H9 (cell line): ENCODE data around the gene TMEM204. TPM values are rescaled to one million over a fixed set of nuclear protein-coding genes. Genes with fewer than 3 reads are reported as not detected.

Source experiments
- DNase-seq: peaks from one replicate; pipeline ENCODE4 v3.0.0-alpha.2; 2017
- H2AFZ ChIP-seq: one replicate; pipeline ENCODE4 v1.6.1; 2013; ENCODE audit warnings: mild to moderate bottlenecking, low read length, control low read depth, moderate library complexity
- H2AK5ac ChIP-seq: 2 replicates; pipeline ENCODE4 v1.6.1; 2013; ENCODE audit warnings: low read length, control low read depth, mixed read lengths; ENCODE audit not compliant: insufficient read length
- H2BK120ac ChIP-seq: one replicate; pipeline ENCODE4 v1.6.1; 2013; ENCODE audit warnings: low read depth, mild to moderate bottlenecking, low read length, control low read depth, inconsistent platforms; ENCODE audit not compliant: poor library complexity, severe bottlenecking
- H2BK12ac ChIP-seq: 2 replicates; pipeline ENCODE4 v1.6.1; 2013; ENCODE audit warnings: low read length, control low read depth, mixed read lengths, low read depth; ENCODE audit not compliant: insufficient read length
- H2BK15ac ChIP-seq: 2 replicates; pipeline ENCODE4 v1.6.1; 2013; ENCODE audit warnings: low read depth, low read length, control low read depth
- H2BK20ac ChIP-seq: one replicate; pipeline ENCODE4 v1.6.1; 2013; ENCODE audit warnings: low read depth, mild to moderate bottlenecking, low read length, control low read depth, inconsistent platforms; ENCODE audit not compliant: poor library complexity, severe bottlenecking
- H2BK5ac ChIP-seq: 2 replicates; pipeline ENCODE4 v1.6.1; 2013; ENCODE audit warnings: low read length, control low read depth, mixed read lengths; ENCODE audit not compliant: insufficient read length
- H3K14ac ChIP-seq: 2 replicates; pipeline ENCODE4 v1.6.1; 2013; ENCODE audit warnings: low read length, control low read depth; ENCODE audit not compliant: insufficient read depth
- H3K18ac ChIP-seq: 2 replicates; pipeline ENCODE4 v1.6.1; 2013; ENCODE audit warnings: low read depth, mild to moderate bottlenecking, mixed read lengths, low read length, control low read depth; ENCODE audit not compliant: insufficient read length
- H3K23ac ChIP-seq: 2 replicates; pipeline ENCODE4 v1.6.1; 2013; ENCODE audit warnings: low read length, control low read depth, mixed read lengths, low read depth; ENCODE audit not compliant: insufficient read length
- H3K23me2 ChIP-seq: 2 replicates; pipeline ENCODE4 v1.6.1; 2013; ENCODE audit warnings: low read depth, mild to moderate bottlenecking, mixed read lengths, low read length, control low read depth; ENCODE audit not compliant: insufficient read length, poor library complexity, severe bottlenecking
- H3K27ac ChIP-seq: 2 replicates; pipeline ENCODE4 v1.5.1; 2013; ENCODE audit warnings: low read length, control low read depth, mixed read lengths, low read depth; ENCODE audit not compliant: insufficient read length
- H3K27me3 ChIP-seq: 2 replicates; pipeline ENCODE4 v1.6.1; 2013; ENCODE audit warnings: low read length, control low read depth, inconsistent platforms; ENCODE audit not compliant: insufficient read depth
- H3K4ac ChIP-seq: 2 replicates; pipeline ENCODE4 v1.6.1; 2013; ENCODE audit warnings: low read depth, mild to moderate bottlenecking, control low read depth, inconsistent platforms, low read length, moderate library complexity
- H3K4me1 ChIP-seq: 2 replicates; pipeline ENCODE4 v1.6.1; 2013; ENCODE audit warnings: low read length, control low read depth, inconsistent platforms; ENCODE audit not compliant: insufficient read depth
- H3K4me2 ChIP-seq: 2 replicates; pipeline ENCODE4 v1.6.1; 2013; ENCODE audit warnings: low read length, control low read depth, mixed read lengths; ENCODE audit not compliant: insufficient read length, insufficient read depth
- H3K56ac ChIP-seq: 2 replicates; pipeline ENCODE4 v1.6.1; 2013; ENCODE audit warnings: low read depth, mild to moderate bottlenecking, mixed read lengths, low read length, control low read depth; ENCODE audit not compliant: insufficient read length
- H3K79me1 ChIP-seq: 2 replicates; pipeline ENCODE4 v1.6.1; 2013; ENCODE audit warnings: low read depth, mild to moderate bottlenecking, moderate library complexity, low read length, control low read depth, inconsistent platforms; ENCODE audit not compliant: insufficient read depth, poor library complexity, severe bottlenecking
- H3K79me2 ChIP-seq: 2 replicates; pipeline ENCODE4 v1.6.1; 2013; ENCODE audit warnings: low read length, control low read depth, inconsistent platforms; ENCODE audit not compliant: insufficient read depth
- H3K9ac ChIP-seq: 2 replicates; pipeline ENCODE4 v1.6.1; 2013; ENCODE audit warnings: low read length, control low read depth, mixed read lengths; ENCODE audit not compliant: insufficient read length; ENCODE audit errors: extremely low read depth
- H3K9me3 ChIP-seq: one replicate; pipeline ENCODE4 v1.6.1; 2013; ENCODE audit warnings: low read depth, low read length, inconsistent platforms; ENCODE audit not compliant: control insufficient read depth
- H3T11ph ChIP-seq: one replicate; pipeline ENCODE4 v1.6.1; 2013; ENCODE audit warnings: mild to moderate bottlenecking, low read length, control low read depth, inconsistent platforms
- H4K20me1 ChIP-seq: one replicate; pipeline ENCODE4 v1.6.1; 2013; ENCODE audit not compliant: control insufficient read depth, insufficient read length, insufficient read depth
- H4K5ac ChIP-seq: 2 replicates; pipeline ENCODE4 v1.6.1; 2013; ENCODE audit warnings: low read depth, mild to moderate bottlenecking, mixed read lengths, low read length, control low read depth; ENCODE audit not compliant: insufficient read length
- H4K8ac ChIP-seq: replicated peaks from 2 replicates; pipeline ENCODE4 v1.6.1; 2013; ENCODE audit warnings: low read length, control low read depth, mixed read lengths, low read depth; ENCODE audit not compliant: insufficient read length
- H4K91ac ChIP-seq: 2 replicates; pipeline ENCODE4 v1.6.1; 2013; ENCODE audit warnings: low read depth, mild to moderate bottlenecking, moderate library complexity, mixed read lengths, low read length, control low read depth; ENCODE audit not compliant: insufficient read length
- H3K27ac Mint-ChIP-seq, 3 experiments: 2 replicates in 2 of 3; 3 replicates in 1 of 3; pipeline ENCODE4 v1.8.0; 2020 to 2021; ENCODE audit warnings: mixed read lengths in 3 of 3, mild to moderate bottlenecking in 1 of 3, moderate library complexity in 1 of 3
- H3K27me3 Mint-ChIP-seq: 2 replicates; pipeline ENCODE4 v1.8.0; 2021; ENCODE audit warnings: low read depth, mild to moderate bottlenecking, moderate library complexity, mixed read lengths
- H3K36me3 Mint-ChIP-seq, 3 experiments: 2 replicates in 2 of 3; 3 replicates in 1 of 3; pipeline ENCODE4 v1.8.0; 2020 to 2021; ENCODE audit warnings: low read depth in 3 of 3, mixed read lengths in 3 of 3; ENCODE audit not compliant: insufficient read depth in 1 of 3
- H3K4me1 Mint-ChIP-seq, 2 experiments: 2 replicates each; pipeline ENCODE4 v1.8.0; 2020; ENCODE audit warnings: mixed read lengths in 2 of 2
- H3K4me3 Mint-ChIP-seq, 2 experiments: 2 replicates in 1 of 2; 3 replicates in 1 of 2; pipeline ENCODE4 v1.8.0; 2020 to 2021; ENCODE audit warnings: mild to moderate bottlenecking in 2 of 2, mixed read lengths in 2 of 2, moderate library complexity in 1 of 2
- H3K9me3 Mint-ChIP-seq, 2 experiments: 2 replicates in 1 of 2; 3 replicates in 1 of 2; pipeline ENCODE4 v1.8.0; 2020; ENCODE audit warnings: mild to moderate bottlenecking in 2 of 2, mixed read lengths in 2 of 2, moderate library complexity in 1 of 2
- CTCF ChIP-seq: fragments of 200-600 bp; sonication (generic); conservative IDR thresholded peaks from 3 replicates; pipeline ENCODE4 v1.8.0; 2021; ENCODE audit warnings: antibody characterized with exemption, mild to moderate bottlenecking
- WGBS: extraction: QIAGEN DNeasy Blood & Tissue Kit; methylation state at CpG from one replicate; pipeline ENCODE4 v1.1.7; 2013; ENCODE audit warnings: missing lambda C conversion rate, low lambda C conversion rate, mixed read lengths; ENCODE audit not compliant: insufficient read length; ENCODE audit errors: extremely low coverage; 5-methylcytosine and 5-hydroxymethylcytosine counted together
- total RNA-seq: library from RNA; stranded (reverse); gene quantifications from 2 replicates; pipeline ENCODE4 v1.2.1, GENCODE V29; 2021

TMEM204 gene
- total RNA-seq, 1 experiment from 2014 or later, result not detected

GRCh38 chr16:1493746-1494094, 39.7 kb upstream of the TMEM204 start:
- H3K4me2 ChIP-seq, result peak overlapping the region; percentile 63
- H3T11ph ChIP-seq, result no peak overlapping the region
- no peak overlapping the region for H2AFZ ChIP-seq
- no peak overlapping the region for H3K18ac ChIP-seq
- no CpG with 5 or more reads among the region's 30 CpGs for WGBS
- no peak overlapping the region for H3K4ac ChIP-seq
- DNase-seq, result no peak
- no peaks in the 10 kb centered on the region; the same call in 1 of the 2 replicates for H3K79me2 ChIP-seq
- peak overlapping the region; percentile 16 for H3K14ac ChIP-seq
- H3K4me3 Mint-ChIP-seq, result peak overlapping the region; percentile 87 to 94
- no peaks in the 10 kb centered on the region for H3K9me3 ChIP-seq
- no peak overlapping the region for H2AK5ac ChIP-seq
- no peak overlapping the region for H2BK120ac ChIP-seq
- H3K27me3 Mint-ChIP-seq, result no peaks in the 10 kb centered on the region; the same call in none of the 2 replicates
- no peak overlapping the region for H3K23ac ChIP-seq
- no peak overlapping the region for H2BK12ac ChIP-seq
- H4K91ac ChIP-seq, result no peak overlapping the region
- no peak overlapping the region for H3K56ac ChIP-seq
- H3K36me3 Mint-ChIP-seq, result peaks cover 7 to 35% (median 34%) of the 10 kb centered on the region in 3 experiments; a peak in 6 of 7 replicates
- H3K79me1 ChIP-seq, result no peaks in the 10 kb centered on the region
- peaks cover 4 to 12% of the 10 kb centered on the region in 2 experiments for H3K4me1 Mint-ChIP-seq
- H3K27me3 ChIP-seq, result no peaks in the 10 kb centered on the region
- H2BK5ac ChIP-seq, result no peak overlapping the region
- H3K23me2 ChIP-seq, result peaks cover 3% of the 10 kb centered on the region
- TF ChIP-seq CTCF, result no peak
- no peak overlapping the region for H2BK15ac ChIP-seq
- H3K27ac ChIP-seq, result no peak overlapping the region
- no peak overlapping the region for H4K8ac ChIP-seq
- no peak overlapping the region for H4K5ac ChIP-seq
- H3K9ac ChIP-seq, result peak overlapping the region; percentile 74
- no peaks in the 10 kb centered on the region; the same call in 1 of the 2 replicates for H3K4me1 ChIP-seq
- no peak overlapping the region for H2BK20ac ChIP-seq
- H3K9me3 Mint-ChIP-seq, result no peaks in the 10 kb centered on the region
- no peaks in the 10 kb centered on the region for H4K20me1 ChIP-seq
- H3K27ac Mint-ChIP-seq, result peak overlapping the region in 2 of 3 experiments; percentile 81 to 94; a peak in 3 of 7 replicates
